Forelimb muscle (tissue), 1 donor: ENCODE data around the gene RAB6C. TPM values are rescaled to one million over a fixed set of nuclear protein-coding genes. Genes with fewer than 3 reads are reported as not detected.
"Not testable (repeated sequence)": the region's sequence is repeated elsewhere in the genome, so short reads cannot be mapped to it uniquely, and the experiment has no call there.

Experiments
- DNase-seq: peaks from one replicate; pipeline ENCODE4 v3.0.0-alpha.2; 2013; ENCODE audit warnings: low read depth
- polyA plus RNA-seq: library from polyadenylated mRNA; unstranded; fragments of 120-200 nt; gene quantifications from one replicate; pipeline ENCODE4 v1.2.1, GENCODE V29; 2013; ENCODE audit not compliant: insufficient read length

RAB6C gene
- 0.24 TPM for polyA plus RNA-seq

DNA sequence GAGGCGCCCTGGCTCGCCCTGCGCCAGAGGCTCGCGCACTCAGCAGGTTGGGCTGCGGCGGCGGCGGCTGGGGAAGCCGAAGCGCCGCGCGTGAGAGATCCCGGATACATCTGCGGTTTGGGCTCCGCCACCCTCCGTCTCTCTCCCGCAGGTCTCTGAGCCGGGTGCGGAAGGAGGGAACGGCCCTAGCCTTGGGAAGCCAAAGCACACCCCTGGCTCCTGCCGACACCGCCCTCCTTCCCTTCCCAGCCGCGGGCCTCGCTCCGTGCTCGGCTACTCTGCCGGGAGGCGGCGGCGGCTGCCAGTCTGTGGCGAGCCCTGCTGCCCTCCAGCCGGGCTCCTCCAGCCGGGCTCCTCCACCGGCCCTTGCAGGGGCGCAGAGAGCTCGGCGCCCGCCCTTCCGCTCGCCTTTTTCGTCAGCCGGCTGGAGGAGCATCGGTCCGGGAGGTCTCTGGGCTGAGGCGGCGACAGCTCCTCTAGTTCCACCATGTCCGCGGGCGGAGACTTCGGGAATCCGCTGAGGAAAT lies at the start of gene RAB6C:
Gene RAB6C (plus strand): TSS at position 38 of the 527 bp plus-strand sequence. CDS start 450 bp downstream, at position 488.
- DNase-seq = not testable (repeated sequence)

DNA sequence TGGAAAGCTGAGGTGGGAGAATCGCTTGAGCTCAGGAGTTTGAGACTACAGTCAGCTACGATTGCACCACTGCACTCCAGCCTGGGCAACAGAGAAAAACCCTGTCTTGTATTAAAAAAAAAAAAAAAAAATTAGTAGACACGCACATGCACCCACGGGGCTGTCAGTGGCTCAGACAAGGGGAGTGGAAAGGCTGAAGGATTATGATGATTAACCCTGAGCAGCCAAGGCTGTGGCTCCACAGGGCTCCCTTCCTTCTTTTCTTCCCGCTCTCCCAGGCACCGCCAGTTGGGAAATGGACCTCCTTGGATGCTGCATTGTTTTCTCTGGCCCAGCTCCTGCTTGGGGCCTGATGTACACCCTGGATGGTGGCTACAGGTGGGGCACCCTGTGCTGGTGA lies 49.0 kb upstream of the RAB6C start:
- no peak for DNase-seq

DNA sequence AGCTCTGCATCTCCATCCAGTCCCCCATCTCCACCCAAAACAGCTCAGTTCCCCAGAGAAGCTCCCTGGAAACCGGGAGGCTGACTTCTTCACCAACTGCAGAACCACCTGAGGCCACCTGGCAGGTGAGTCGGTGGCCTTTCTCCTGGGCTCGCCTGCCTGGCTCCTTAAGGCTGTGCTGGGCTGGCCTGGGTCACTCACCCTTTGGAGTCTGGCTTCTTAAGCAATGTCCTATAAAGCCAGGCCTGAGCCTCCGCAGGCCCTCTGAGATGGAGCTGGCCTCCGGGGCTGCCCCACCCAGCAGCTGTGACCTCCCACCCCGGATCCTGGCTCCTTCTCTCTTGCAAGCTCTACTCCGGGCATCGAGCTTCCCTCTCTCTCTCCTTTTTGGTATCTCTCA lies 46.1 kb upstream of the RAB6C start:
- not testable (repeated sequence) for DNase-seq

DNA sequence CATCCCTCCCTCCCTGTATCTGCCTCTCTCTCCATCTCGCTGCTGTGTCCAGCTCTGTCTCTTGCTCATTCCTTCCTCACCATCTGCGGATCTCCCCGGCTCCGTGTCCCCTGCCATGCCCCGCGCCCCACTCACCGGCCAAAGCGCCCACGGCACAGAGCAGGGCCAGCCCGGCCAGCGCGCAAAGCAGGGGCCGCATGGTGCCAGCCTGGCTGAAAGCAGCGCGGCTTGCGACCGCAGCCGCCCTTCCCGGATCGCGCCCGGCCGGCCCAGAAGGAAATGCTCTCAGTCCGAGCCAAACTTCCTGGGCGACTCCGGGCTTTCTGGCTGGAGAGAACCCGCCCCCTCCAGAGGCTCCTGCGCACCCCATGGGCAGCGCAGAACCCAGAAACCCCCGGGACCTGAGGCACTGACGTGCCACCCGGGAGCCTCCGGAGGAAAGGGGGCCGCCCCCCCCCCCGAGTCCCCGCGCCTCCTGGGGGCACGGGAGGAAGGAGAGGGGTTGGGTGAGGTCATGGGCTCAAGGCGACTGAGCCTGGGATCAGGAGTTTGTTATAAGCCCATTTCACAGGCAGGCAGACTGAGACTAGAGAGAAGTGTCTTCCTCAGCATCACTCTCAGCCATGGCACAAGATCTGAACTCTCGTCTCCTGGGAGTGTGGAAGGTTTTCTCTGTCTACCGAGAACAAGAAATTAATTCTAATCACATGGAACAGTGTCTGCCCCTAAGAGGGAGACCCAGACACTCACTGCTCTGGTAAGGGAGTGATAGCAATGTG lies 45.2 kb upstream of the RAB6C start:
- no peak for DNase-seq

DNA sequence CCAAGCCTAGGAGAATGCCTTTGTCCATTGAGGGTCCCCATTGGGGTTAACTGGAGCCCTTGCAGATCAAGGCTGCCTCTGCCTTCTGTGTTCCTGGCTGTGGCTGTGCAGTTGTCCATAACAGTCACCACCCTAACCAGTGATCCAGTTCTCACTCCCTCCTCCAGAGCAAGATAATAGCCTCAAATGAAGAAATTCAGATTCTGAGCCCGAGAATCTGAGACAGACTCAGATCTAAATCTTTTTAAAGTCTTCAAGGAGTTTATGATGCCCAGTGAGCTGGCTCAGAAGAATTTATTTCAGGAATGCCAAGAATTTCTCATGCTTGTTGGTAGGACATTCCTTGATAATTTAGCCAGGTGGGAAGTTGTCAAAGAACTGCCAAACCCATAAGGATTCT lies 44.3 kb upstream of the RAB6C start:
- DNase-seq = no peak

DNA sequence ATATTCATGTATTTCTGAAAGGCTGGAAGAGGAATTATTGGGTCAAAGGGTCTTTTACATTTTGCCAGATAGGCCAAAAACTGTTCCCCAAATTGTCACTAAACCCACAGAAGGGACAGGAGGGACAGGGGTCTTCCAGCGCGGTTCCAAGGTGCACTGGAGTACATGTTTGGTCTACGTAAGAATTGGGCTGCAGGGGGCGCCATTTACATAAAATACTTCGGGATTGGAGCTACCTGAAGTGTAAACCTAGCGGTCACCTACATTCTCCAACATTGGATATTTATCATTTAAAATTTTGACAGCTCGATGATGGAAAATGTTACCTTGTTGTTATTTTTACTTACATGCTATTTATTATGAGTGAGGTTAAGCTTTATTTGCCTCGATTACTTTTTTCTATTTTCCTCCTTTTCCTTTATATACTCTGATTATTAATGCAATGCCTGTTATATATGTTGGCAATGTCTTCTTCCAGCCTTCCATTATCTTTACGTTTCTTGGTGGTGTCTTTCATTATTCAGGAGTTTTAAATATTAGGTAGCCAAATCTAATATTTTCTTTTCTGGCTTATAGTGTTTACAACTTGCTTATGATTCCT lies 43.0 kb upstream of the RAB6C start:
- no peak for DNase-seq

DNA sequence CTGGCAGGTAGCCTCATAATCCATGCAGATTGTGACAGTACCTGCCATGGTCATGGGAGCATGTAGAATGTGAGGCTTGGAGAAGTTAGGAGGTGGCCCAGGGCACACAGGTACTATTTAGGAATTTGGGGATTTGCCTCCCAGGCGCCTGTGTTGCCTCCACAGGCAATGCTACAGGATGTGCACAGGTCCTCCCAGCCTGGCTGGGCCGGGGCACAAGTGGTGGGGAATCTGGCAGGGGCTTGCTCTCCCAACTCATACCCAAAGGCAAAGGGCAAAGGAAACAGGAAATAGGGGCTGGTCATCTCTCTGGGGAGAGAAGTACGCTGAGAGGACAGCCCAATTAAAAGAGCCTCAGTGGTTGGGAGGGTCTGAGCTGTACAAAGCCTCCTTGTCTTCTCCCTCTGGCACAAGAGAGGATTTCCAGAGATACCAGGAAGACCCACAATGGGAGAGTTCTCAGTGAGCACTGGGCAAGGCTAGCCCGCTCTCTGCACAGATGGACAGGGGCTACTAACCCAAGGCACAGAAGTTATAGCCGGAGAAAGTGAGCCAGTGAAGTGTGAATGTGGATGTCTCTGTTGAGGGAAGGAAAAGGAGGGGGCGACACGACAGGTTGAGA lies 40.5 kb upstream of the RAB6C start:
- DNase-seq = not testable (repeated sequence)

DNA sequence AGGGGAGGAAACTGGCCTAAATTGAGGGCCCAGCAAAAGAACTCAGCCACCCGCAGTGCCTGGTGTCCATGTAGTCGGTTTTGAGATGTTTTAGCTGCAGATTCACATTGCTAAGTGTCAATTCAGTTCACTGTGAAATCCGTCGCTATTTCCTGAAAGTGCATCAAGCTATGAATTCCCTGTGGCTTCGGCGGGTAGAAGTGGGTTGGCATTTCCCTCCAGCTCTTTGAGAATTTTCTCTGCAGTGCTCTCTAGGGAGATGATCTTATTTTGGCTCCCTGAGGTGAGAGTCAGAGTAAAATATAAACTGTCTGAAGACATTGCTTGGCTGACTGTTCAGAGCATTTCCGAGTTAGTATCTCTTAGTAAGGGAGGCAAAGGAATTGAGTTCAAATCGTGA lies 36.0 kb upstream of the RAB6C start:
- not testable (repeated sequence) for DNase-seq

DNA sequence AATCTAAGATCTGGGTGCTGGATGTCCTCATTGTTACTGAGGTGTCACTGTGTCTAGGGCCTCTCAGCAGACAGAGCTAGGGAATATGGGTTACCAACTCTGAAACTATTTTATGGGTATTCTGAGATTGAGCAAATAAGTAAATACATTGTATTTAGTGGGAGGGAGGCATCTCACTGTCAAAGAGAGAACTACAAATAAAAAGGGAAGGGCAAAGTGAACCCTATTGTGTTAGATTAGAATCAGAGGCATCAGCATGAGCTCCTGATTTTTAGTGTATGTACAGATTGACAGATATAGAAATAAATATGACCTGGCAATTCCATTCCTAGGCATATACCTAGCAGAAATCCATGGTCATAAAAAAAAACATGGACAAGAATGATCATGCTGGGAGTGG lies 33.9 kb upstream of the RAB6C start:
- no peak for DNase-seq

DNA sequence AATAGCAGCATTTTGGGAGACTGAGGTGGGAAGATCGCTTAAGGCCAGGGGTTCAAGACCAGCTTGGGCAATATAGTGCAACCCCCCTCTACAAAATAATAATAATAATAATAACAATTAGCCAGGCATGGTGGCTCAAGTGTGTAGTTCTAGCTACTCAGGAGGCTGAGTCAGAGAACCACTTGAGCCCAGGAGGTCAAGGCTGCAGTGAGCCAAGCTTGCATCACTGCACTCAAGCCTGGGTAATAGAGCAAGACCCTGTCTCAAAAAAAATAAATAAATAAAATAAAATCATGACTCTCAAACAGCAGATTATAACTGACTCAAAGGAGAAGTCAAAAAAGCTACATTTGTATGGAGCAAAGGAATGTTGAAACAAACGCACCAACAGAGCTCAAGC lies 31.8 kb upstream of the RAB6C start:
- not testable (repeated sequence) for DNase-seq

DNA sequence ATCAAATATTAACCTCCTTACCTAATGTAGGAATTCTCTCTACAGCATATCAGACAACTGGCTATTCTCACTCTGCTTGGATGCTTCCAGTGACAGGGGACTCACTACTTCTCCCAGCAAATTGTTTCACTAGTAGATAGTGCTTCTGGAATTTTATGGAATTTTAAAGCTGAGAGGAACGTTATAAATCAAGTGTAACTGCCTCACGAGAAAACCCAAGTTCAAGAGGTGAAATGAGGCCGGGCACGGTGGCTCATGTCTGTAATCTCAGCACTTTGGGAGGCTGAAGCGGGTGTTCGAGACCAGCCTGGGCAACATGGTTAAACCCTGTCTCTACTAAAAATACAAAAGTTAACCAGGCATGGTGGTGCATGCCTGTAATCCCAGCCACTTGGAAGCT lies 23.3 kb upstream of the RAB6C start:
- DNase-seq = not testable (repeated sequence)

DNA sequence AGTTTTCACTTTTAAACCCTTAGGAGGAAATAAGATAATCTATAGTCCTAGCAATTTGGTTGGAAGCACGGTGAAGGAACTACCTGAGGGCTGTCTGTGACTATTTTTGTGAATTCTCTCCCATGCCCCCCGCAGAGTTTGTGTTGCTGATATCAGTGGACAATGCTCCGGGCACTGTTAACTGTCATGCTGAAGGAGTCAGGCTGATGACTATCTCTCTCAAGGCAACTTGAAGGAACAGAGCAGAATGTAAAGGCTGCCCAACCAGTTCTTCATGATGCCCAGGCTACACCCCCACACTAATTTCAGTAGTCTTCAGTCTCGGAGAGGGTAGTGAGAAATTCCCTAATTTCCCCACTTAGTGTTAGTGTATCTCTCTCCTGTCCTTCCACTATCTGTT lies 21.6 kb upstream of the RAB6C start:
- DNase-seq = no peak

DNA sequence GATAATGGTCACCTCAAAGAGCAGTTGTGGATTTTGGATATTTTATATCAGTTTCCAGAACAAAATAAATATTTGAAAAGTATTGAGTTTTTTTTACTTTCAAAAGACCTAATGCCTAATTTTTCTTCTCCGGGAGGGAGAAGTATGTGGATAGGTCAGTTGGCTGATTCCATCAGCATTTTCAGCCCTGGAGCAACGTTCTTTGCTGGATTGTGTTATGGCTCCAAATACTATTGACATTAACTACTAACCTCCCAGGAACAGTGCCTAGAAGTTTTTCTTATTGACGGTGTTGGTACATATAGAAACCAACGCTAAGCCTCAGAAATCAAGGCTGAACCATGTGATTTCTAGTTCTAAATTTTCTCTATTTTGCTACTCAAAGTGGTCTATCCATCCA lies 20.7 kb upstream of the RAB6C start:
- DNase-seq = not testable (repeated sequence)

DNA sequence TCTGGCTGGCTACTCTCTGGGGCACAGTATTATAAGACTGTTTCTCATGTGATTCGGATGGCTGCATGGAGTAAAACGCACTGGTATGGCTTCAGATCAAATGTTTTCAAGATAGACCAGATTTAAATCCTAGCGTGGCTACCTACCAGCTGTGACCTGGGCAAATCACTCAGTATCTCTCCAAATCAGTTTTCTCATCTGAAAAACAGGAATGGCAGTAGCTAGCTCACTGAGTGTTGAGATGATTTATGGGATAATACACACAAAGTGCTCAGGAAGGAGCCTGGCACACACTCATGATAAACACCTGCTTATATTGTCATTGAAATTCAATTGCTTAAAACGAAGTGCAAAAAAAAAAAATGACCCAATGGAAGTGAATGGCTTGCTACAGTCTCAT lies 10.9 kb upstream of the RAB6C start:
- not testable (repeated sequence) for DNase-seq

DNA sequence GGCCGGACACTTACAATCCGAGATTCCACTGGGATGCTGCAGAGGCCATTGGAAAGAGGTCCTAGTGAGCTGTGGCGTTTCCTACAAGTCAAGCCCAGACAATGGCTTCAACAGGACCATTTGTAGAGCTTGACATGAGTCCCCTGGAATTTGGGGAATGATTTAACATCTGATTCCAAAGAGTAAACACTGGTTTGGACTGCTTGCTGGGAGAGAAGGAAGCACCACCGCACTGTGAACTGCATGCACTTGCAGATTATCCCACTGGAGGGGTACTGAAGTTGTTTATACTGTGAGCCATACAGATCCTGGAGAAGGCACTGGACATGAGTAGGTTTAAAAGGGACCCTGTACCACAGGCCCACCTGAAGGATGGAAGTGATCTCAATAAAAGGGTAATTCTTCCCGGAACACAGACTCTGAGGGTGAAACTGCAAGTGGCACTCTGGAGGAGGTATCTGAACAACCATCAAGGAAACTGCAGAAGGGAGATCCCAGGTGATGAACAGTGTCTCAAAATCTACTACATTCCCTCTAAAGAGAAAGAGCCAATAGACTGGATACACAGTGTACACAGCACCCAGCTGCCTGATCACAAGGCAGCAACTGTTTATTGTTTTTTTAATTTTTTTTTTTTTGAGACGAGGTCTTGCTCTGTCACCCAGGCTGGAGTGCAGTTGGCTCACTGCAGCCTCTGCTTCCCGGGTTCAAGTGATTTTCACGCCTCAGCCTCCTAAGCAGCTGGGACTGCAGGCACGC lies 4.3 kb upstream of the RAB6C start:
- DNase-seq = no peak

DNA sequence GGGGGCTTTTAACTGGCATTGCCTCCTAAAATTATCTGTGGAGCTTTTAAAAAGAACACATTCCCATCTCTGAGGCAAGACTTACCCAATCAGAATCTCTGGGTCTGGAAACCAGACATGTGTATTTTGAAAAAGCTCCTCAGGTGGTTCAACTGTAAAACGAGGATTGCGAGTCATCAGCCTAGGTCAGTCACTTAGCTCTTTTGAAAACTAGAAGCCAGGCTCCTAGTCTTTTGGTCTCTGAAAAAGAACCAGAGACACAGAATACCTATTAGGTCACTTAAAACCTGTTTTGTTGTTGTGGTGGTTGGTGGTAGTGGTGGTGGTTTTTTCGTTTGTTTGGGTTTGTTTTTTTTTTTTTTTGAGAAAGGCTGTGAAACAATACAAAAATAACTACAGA lies 2.5 kb upstream of the RAB6C start:
- DNase-seq = not testable (repeated sequence)

DNA sequence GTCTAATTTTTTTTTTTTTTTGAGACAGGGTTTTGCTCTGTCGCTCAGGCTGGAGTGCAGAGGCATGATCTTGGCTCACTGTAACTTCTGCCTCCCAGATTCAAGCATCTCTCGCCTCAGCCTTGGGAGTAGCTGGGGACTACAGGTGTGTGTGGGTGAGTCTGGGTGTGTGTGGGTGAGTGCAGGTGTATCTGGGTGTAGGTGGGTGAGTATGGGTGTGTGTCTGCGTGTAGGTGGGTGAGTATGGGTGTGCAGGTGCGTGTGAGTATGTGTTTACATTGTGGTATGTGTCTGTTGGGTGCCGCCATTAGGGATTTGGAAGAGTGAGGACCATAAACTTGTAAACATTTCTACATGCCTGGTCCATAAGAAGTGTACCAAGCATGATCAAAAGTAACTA lies 1.5 kb upstream of the RAB6C start:
- no peak for DNase-seq

DNA sequence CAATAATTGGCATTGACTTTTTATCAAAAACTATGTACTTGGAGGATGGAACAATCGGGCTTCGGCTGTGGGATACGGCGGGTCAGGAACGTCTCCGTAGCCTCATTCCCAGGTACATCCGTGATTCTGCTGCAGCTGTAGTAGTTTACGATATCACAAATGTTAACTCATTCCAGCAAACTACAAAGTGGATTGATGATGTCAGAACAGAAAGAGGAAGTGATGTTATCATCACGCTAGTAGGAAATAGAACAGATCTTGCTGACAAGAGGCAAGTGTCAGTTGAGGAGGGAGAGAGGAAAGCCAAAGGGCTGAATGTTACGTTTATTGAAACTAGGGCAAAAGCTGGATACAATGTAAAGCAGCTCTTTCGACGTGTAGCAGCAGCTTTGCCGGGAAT lies 780 bp downstream of the RAB6C start:
- not testable (repeated sequence) for DNase-seq

DNA sequence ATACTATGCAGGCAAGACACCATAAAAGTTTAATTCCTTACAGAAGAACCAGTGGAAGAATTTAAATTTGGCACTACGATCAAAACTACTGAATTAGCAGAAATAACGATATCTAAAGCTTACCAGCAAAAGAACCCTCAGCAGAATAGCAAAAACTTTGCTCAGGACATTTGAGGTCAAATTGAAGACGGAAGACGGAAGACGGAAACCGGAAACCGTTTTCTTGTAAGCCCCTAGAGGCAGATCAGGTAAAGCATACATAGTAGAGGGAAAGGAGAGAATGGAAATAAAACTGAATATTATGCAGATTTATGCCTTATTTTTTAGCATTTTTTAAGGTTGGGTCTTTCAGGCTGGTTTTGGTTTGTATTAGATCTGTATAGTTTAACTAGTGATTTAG lies 2.2 kb downstream of the RAB6C start:
- DNase-seq = not testable (repeated sequence)

DNA sequence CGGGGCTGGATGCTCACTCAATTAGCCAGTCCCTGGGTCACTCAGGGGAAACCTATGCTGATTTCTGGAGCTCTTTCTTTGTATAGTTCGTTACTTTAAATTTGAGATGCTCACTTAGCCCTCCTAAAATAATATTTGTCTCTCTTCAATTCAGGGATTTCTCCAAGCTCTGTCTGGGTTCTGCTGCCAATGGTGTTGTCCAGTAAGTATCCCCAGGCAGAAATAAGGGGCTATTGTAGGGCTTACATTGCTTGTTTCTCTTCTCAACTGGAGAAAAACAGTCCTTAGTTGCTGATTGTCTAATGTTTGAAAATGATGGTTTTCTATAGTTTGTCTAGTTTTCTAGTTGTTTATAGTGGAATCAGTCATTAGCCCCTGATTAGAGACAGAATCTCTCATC lies 5.0 kb downstream of the RAB6C start:
- DNase-seq = no peak

DNA sequence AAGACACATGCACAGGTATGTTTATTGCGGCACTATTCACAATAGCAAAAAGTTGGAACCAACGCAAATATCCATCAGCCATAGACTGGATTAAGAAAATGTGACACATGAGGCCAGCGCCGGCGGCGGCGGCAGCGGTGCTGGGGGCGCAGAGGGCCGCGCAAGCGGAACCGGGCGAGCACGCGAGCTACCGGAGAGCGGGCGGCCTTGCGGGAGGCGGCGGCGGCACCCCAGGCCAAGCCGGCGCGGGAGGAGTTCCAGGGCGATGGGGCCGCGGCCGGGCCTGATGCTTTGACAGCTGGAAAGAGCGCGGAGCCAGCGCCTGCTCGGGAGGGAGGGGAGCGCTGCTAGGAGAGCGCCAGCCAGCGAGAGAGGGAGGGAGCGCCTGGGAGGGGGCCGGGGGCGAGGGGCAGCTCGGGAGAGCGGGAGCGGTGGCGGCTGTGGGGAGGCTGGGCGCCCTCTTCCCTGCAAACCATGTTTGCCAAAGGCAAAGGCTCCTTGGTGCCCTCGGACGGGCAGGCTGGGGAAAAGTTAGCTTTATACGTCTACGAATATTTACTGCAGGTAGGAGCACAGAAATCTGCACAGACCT lies 13.0 kb downstream of the RAB6C start:
- not testable (repeated sequence) for DNase-seq

DNA sequence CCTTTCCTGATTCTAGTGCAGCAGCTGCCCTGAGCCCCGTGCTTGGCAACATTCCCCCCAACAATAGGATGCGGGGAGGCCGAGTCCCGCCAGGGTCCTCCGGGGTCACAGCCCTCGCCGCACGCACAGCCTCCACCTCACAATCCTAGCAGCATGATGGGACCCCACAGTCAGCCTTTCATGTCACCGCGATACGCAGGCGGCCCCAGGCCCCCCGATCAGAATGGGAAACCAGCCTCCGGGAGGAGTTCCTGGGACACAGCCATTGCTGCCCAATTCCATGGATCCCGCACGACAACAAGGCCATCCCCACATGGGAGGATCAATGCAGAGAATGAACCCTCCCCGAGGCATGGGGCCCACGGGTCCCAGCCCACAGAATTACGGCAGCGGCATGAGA lies 13.7 kb downstream of the RAB6C start:
- not testable (repeated sequence) for DNase-seq
